Occipital lobe (tissue), 2 donors: Measurements from ENCODE around the gene FAM193A. TPM values are rescaled to one million over a fixed set of nuclear protein-coding genes. Genes with fewer than 3 reads are reported as not detected.

Experiments used
- DNase-seq: peaks from one replicate; lab custom pipeline; 2025; lab: John Stamatoyannopoulos, UW
- total RNA-seq: library from RNA; depleted of rRNA; stranded (reverse); fragments of >200 nt; gene quantifications from one replicate; pipeline ENCODE4 v1.2.3, GENCODE V29; 2014

FAM193A gene
- total RNA-seq, 1 donor from 2014 or later, result 15.0 TPM

- no peak for DNase-seq
Measured at GRCh38 chr4:2689114-2689513, 152.7 kb downstream of the FAM193A start.

- no peak for DNase-seq
Measured at GRCh38 chr4:2689825-2690700, 153.6 kb downstream of the FAM193A start.

GRCh38 chr4:2691313-2691712 lies 154.9 kb downstream of the FAM193A start:
- DNase-seq, result no peak

- DNase-seq, result no peak
Measured at GRCh38 chr4:2691952-2692435, 155.5 kb downstream of the FAM193A start.

- DNase-seq, result no peak
Measured at GRCh38 chr4:2694691-2695090, 158.2 kb downstream of the FAM193A start.

- no peak for DNase-seq
Measured at GRCh38 chr4:2695346-2696060, 159.1 kb downstream of the FAM193A start.

GRCh38 chr4:2696423-2696822 lies 160.0 kb downstream of the FAM193A start:
- no peak for DNase-seq

- no peak for DNase-seq
Measured at GRCh38 chr4:2697995-2698414, 161.6 kb downstream of the FAM193A start.

GRCh38 chr4:2698504-2698903 lies 162.1 kb downstream of the FAM193A start:
- DNase-seq, result no peak

GRCh38 chr4:2698951-2699505 lies 162.6 kb downstream of the FAM193A start:
- DNase-seq, result no peak

- no peak for DNase-seq
Measured at GRCh38 chr4:2699534-2699933, 163.1 kb downstream of the FAM193A start.

GRCh38 chr4:2700031-2700430 lies 163.6 kb downstream of the FAM193A start:
- no peak for DNase-seq

GRCh38 chr4:2702361-2702760 lies 165.9 kb downstream of the FAM193A start:
- no peak for DNase-seq

GRCh38 chr4:2702770-2703169 lies 166.3 kb downstream of the FAM193A start:
- DNase-seq, result no peak

GRCh38 chr4:2712261-2712842 lies 175.9 kb downstream of the FAM193A start:
- no peak for DNase-seq

- DNase-seq, result no peak
Measured at GRCh38 chr4:2713337-2713736, 176.9 kb downstream of the FAM193A start.

- no peak for DNase-seq
Measured at GRCh38 chr4:2714061-2714770, 177.8 kb downstream of the FAM193A start.

GRCh38 chr4:2714918-2715317 lies 178.5 kb downstream of the FAM193A start:
- DNase-seq, result no peak

GRCh38 chr4:2715426-2715825 lies 179.0 kb downstream of the FAM193A start:
- no peak for DNase-seq

GRCh38 chr4:2716236-2716635 lies 179.8 kb downstream of the FAM193A start:
- DNase-seq, result no peak

- DNase-seq, result no peak
Measured at GRCh38 chr4:2721586-2721985, 185.1 kb downstream of the FAM193A start.
